HL-60/S4 treated with phorbol 12-myristate 13-acetate at 8.2 ng/mL for 4 days and 3 days (cell line): ENCODE data around the gene ORM1.

Experiments used
- in situ Hi-C: fragments of 300-500 bp; cut with MboI; formaldehyde crosslinking; loops from 2 replicates; pipeline ENCODE4 v1.15.0; 2022; ENCODE audit warnings: low sequenced_read_pairs

The ORM1 gene

DNA sequence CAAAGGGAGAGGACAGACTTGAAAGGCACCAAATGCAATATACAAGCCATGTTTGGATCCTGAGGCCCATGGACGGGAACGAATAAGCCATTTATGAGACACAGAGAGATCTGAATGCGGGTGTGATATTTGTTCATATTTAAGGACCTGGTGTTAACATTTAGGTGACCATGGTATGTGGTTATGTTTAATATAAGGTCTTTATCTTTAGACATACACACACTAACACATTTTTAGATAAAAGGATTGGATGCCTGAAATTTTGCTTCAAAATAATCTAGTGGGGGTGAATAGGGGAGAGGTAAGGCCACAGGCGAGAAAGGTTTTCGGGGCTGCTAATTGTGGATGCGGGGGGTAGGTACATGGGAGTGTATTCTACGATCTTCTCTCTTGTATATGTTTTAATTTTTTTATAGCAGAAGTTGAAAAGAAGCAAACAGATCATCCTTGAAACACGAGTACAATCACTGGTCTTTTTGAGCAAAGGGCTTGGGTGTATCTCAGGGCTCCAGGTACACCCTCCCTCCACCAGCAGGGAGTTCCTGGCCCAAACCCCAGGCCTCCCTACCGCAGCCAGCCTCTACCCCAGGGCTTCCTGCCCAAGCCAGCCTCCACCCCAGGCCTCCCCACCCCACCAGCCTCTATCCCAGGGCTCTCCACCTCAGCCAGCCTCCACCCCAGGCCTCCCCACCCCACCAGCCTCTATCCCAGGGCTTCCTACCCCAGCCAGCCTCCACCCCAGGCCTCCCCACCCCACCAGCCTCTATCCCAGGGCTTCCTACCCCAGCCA, 52.7 kb downstream of the ORM1 start:
- in situ Hi-C loops, result no loop called here
